K562 (cell line): ENCODE measurements around the gene FOXN1. TPM values are rescaled to one million over a fixed set of nuclear protein-coding genes. Genes with fewer than 3 reads are reported as not detected.

Experiments used
- ATAC-seq: fragments of 200-7000 bp; cut with Tn5 transposase; 3 replicates; pipeline ENCODE4 v1.9.1; 2020; ENCODE audit warnings: moderate library complexity
- BruUV-seq: library from RNA; stranded (reverse); fragments of 400-500 nt; replicated peaks from 2 replicates; lab custom pipeline; 2021; lab: Mats Ljungman, UMichigan
- CTCF ChIA-PET: fragments of 300-600 bp; formaldehyde crosslinking; extraction: SDS; loops from one replicate; lab custom pipeline; 2021; ENCODE audit warnings: low intra/inter-chr PET ratio; lab: Yijun Ruan, JAX
- POLR2A ChIA-PET: fragments of 300-600, 350-650 bp; sonication (Branson Sonifier 250); formaldehyde crosslinking; extraction: SDS; loops from one replicate; lab custom pipeline; 2021; ENCODE audit warnings: antibody characterized with exemption, inconsistent platforms; lab: Yijun Ruan, JAX
- DNase-seq, 4 experiments: peaks; one replicate each; pipeline versions ENCODE4 v3.0.0 to v3.0.0-alpha.2; 2011 to 2018; ENCODE audit warnings: low spot score in 3 of 4, mixed read lengths in 3 of 4; ENCODE audit errors: extremely low read depth in 1 of 4
- FAIRE-seq: peaks from 2 replicates; lab custom pipeline; 2011; peaks lifted over from hg19 to GRCh38; lab: Jason Lieb, UNC
- H2AFZ ChIP-seq: 2 replicates; pipeline ENCODE4 v1.6.0; 2011; ENCODE audit warnings: low read depth, low read length, control low read depth, inconsistent platforms
- H3K27ac ChIP-seq: fragments of 200-600 bp; 3 replicates; pipeline ENCODE4 v1.8.0; 2011; ENCODE audit warnings: low read depth, mild to moderate bottlenecking, control low read depth, inconsistent platforms, low read length, moderate library complexity, mixed read lengths; ENCODE audit errors: extremely low read depth
- H3K27me3 ChIP-seq, 2 experiments: fragments of 300-600 bp in 1 of 2; 2 replicates in 1 of 2; 3 replicates in 1 of 2; pipeline versions ENCODE4 v1.6.0 to v1.8.0; 2011; ENCODE audit warnings: inconsistent platforms in 2 of 2, low read length in 2 of 2, mild to moderate bottlenecking in 1 of 2, mixed read lengths in 1 of 2, moderate library complexity in 1 of 2; ENCODE audit not compliant: control insufficient read depth in 2 of 2, insufficient read depth in 2 of 2
- H3K36me3 ChIP-seq: fragments of 300-600 bp; 3 replicates; pipeline ENCODE4 v1.8.0; 2011; ENCODE audit warnings: mild to moderate bottlenecking, low read length, inconsistent platforms; ENCODE audit not compliant: control insufficient read depth, insufficient read depth
- H3K4me1 ChIP-seq, 2 experiments: fragments of 200-600 bp in 1 of 2; replicated peaks in 1 of 2; 2 replicates in 1 of 2; 3 replicates in 1 of 2; pipeline versions ENCODE4 v1.5.1 to v1.8.0; 2011; ENCODE audit warnings: inconsistent platforms in 2 of 2, low read length in 2 of 2, mild to moderate bottlenecking in 1 of 2, mixed read lengths in 1 of 2, moderate library complexity in 1 of 2; ENCODE audit not compliant: control insufficient read depth in 2 of 2, insufficient read depth in 2 of 2
- H3K4me2 ChIP-seq: 2 replicates; pipeline ENCODE4 v1.6.1; 2011; ENCODE audit warnings: low read length, control low read depth, inconsistent platforms, mixed read lengths; ENCODE audit not compliant: insufficient read depth
- H3K4me3 ChIP-seq: fragments of 200-600 bp; sonication (generic), shearing (Covaris generic); 2 replicates; pipeline ENCODE4 v1.5.1; 2016; ENCODE audit warnings: control low read depth, inconsistent platforms
- H3K79me2 ChIP-seq: fragments of 200-600 bp; 3 replicates; pipeline ENCODE4 v1.8.0; 2011; ENCODE audit warnings: low read length, inconsistent platforms; ENCODE audit not compliant: control insufficient read depth, insufficient read depth
- H3K9ac ChIP-seq, 2 experiments: 2 replicates each; pipeline versions ENCODE4 v1.6.0 to v1.6.1; 2011; ENCODE audit warnings: low read depth in 2 of 2, low read length in 2 of 2, control low read depth in 1 of 2, inconsistent platforms in 1 of 2, mild to moderate bottlenecking in 1 of 2, mixed read lengths in 1 of 2; ENCODE audit not compliant: insufficient read depth in 1 of 2
- H3K9me1 ChIP-seq: one replicate; pipeline ENCODE4 v1.6.0; 2011; ENCODE audit warnings: inconsistent platforms, mild to moderate bottlenecking, low read length, moderate library complexity; ENCODE audit not compliant: control insufficient read depth, insufficient read depth
- H3K9me3 ChIP-seq: replicated peaks from 2 replicates; pipeline ENCODE4 v1.5.1; 2011; ENCODE audit warnings: low read depth, low read length, inconsistent platforms; ENCODE audit not compliant: control insufficient read depth, insufficient read depth
- H4K20me1 ChIP-seq: replicated peaks from 2 replicates; pipeline ENCODE4 v1.6.1; 2011; ENCODE audit warnings: low read length, inconsistent platforms, mixed read lengths; ENCODE audit not compliant: control insufficient read depth, insufficient read depth
- CCNT2 ChIP-seq: IDR thresholded peaks from 2 replicates; pipeline ENCODE4 v1.6.1; 2011; ENCODE audit warnings: borderline replicate concordance, low read depth, mild to moderate bottlenecking, moderate library complexity, mixed read lengths, low read length; ENCODE audit not compliant: insufficient read length; ENCODE audit errors: extremely low read depth
- DDX20 ChIP-seq: fragments of 450-650 bp; IDR thresholded peaks from 2 replicates; pipeline ENCODE4 v1.6.1; 2016; ENCODE audit warnings: missing genetic modification characterization, low read depth, mild to moderate bottlenecking, missing compliant biosample characterization, moderate library complexity
- ZNF445 ChIP-seq: fragments of 250-450 bp; sonication (Bioruptor Pico); IDR thresholded peaks from 2 replicates; pipeline ENCODE4 v1.4.0; 2020; ENCODE audit warnings: low read depth, mild to moderate bottlenecking, moderate library complexity
- WGBS: fragments of 100-300 bp; shearing (Covaris generic); methylation state at CpG from one replicate; pipeline ENCODE4 v1.1.6; 2016; ENCODE audit warnings: low coverage, mixed read lengths; ENCODE audit not compliant: insufficient coverage; ENCODE audit errors: missing lambda C conversion rate; 5-methylcytosine and 5-hydroxymethylcytosine counted together
- in situ Hi-C: fragments of 300-500 bp; cut with MboI; formaldehyde crosslinking; loops from 4 replicates; pipeline ENCODE4 v1.15.0; 2018; ENCODE audit warnings: inconsistent platforms, mixed read lengths
- intact Hi-C: fragments of 100-400 bp; cut with micrococcal nuclease; formaldehyde crosslinking; loops from 2 replicates; pipeline ENCODE4 v1.14.2; 2022
- polyA plus RNA-seq, 8 experiments: library from polyadenylated mRNA; depleted of rRNA in 4 of 8; stranded (reverse) in 5 of 8; unstranded in 3 of 8; fragments of >200 nt; fragmentation: Nextera tagmentation in 2 of 8; fragmentation: Illumina TruSeq in 1 of 8; extraction: Ambion mirVana in 2 of 8; extraction: Trizol in 1 of 8; gene quantifications; 2 replicates each; pipeline versions ENCODE4 v1.2.1 to v1.2.3, GENCODE V29; 2011 to 2014; ENCODE audit warnings: inconsistent platforms in 1 of 8, missing spikeins in 1 of 8
- total RNA-seq, 7 experiments: library from RNA; depleted of rRNA in 6 of 7; stranded (reverse); fragments of >200 nt in 6 of 7; fragmentation: Illumina TruSeq in 2 of 7; extraction: Trizol in 2 of 7; gene quantifications; 2 replicates each; pipeline versions ENCODE4 v1.2.1 to v1.2.3, GENCODE V29; 2011 to 2021; ENCODE audit warnings: low replicate concordance in 1 of 7
- TF ChIP-seq, protein P1 (sequence below): fragments of 250-450 bp; sonication (Bioruptor Pico); IDR thresholded peaks from 2 replicates; pipeline ENCODE4 v1.5.0; 2021

Gene FOXN1
- total and polyA plus RNA-seq, 9 of the 15 experiments (the other 6 are each of a cell fraction or from before 2014, with no cell fraction given): not detected

DNA sequence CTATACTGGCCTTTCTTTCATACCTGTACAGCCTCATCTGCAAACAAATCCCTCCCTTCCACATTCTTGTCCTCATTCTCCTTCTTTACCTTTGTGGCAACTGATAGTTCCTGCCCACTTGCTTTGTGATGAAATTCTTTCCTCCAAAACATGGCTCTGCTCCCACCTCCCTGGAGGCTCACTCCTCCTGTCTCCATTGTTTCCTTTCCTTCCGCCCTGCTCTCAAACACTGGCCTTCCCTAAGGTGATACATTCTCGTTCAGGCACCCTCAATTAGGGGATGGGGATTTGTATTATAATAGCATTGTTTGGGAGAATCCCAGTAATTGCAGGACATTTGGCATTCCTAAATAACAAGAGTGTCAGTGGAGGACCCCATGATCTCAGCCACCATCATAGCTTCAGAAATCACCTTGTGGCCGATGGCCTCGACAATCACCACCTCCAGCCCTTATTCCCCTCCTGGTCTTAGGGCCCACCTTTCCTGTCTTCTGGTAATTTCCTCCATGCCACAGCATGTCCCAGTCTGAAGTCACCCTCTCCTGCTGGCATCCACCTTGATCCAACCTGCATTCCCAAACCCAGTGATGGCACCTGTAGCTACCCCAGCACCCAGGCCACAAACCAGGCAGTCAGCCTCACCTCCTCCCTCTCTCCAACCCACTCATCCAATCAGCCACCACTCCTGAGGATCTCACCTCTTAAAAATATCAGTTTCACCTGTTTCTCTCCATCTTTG lies 38.4 kb downstream of the FOXN1 start:
- DNase-seq (no peak), FAIRE-seq (no peak), ATAC-seq (no peak)
- Histone ChIP-seq H3K4me2 (no peak overlapping the region), H4K20me1 (no peaks in the 10 kb centered on the region; the same call in 1 of the 2 replicates), H3K36me3 (0 out of 3 replicates have a peak, but pooled peaks cover 3% of the 10 kb centered on the region), H3K27ac (no peak overlapping the region), H2AFZ (no peak overlapping the region), H3K27me3 (no peaks in the 10 kb centered on the region), H3K4me3 (no peak overlapping the region), H3K9ac (peak overlapping the region in 1 of 2 experiments; percentile 50; a peak in 1 of 4 replicates), H3K9me3 (no peaks in the 10 kb centered on the region), H3K9me1 (peaks cover 4% of the 10 kb centered on the region), H3K4me1 (peaks cover 0 to 5% of the 10 kb centered on the region in 2 experiments; a peak in 2 of 5 replicates), H3K79me2 (no peaks in the 10 kb centered on the region)
- ChIA-PET POLR2A (interaction anchor here (0.6 kb wide), 1 partner anchor 91 kb away, joined by 3 read pairs; no protein-coding TSS in a partner anchor), CTCF (no interaction called here)
- no TSS peak for BruUV-seq
- TF ChIP-seq ZNF445: no peak
- TF ChIP-seq, protein P1, sequence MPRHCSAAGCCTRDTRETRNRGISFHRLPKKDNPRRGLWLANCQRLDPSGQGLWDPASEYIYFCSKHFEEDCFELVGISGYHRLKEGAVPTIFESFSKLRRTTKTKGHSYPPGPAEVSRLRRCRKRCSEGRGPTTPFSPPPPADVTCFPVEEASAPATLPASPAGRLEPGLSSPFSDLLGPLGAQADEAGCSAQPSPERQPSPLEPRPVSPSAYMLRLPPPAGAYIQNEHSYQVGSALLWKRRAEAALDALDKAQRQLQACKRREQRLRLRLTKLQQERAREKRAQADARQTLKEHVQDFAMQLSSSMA (CRISPR knock-in tag): no peak
- TF ChIP-seq DDX20: no peak
- no peak for TF ChIP-seq CCNT2
- intact Hi-C loops: loop anchor here (5.0 kb wide), 1 partner anchor 32 kb away; no protein-coding TSS in a partner anchor
- in situ Hi-C loops: no loop called here
- 12% methylated on average over 4 of the region's 4 CpGs for WGBS
